CD4-positive, alpha-beta T cell treated with Interleukin-6 for 4 hours (primary cell): ENCODE data around the gene VAC14.
A peak's percentile ranks its signal among the peaks of the same experiment; 100 is the strongest.

ENCODE experiments used
- DNase-seq: peaks from one replicate; pipeline ENCODE4 v3.0.0-alpha.2; 2020; ENCODE audit warnings: mixed read lengths

VAC14 gene

DNA sequence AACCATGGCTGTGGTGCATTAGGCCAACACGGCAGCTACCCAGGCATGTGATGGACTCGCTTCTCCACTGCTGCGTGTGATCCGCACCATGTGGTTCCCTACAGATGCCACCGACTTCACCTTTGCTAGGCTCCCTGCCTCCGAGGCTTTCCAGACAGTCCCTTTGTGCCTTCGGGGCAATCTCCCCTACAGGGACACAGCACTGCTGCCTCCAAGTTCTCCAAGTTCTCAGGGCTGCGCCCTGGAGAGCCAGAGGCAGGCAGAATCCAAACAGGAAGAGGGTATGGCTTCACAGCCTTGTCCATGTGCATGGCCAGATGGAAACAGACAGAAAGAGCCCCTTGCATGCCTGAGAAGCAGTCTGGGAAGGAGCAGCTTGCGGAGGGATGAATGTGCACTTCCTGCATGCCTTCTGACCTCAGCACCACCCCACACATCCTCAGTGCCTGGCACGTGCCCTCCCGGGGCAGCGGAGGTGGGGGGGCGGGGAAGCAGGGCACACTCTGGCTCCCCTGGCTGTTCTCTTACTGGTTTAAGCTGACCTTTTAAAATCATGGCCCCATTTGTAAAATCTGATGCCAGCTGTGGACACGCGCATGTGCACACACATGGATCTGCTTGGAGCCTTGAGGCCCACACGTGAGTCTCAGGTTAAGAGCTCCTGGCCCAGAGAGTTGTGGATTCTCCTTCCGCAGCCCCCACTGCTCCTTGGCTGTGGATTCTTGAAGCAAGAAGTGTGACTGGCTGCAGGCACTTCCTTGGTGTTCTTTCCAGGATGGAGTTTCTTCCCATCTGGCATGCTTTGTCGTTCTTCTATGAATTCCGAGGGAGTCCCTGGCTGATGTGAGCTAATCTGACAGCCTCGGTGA, 59.8 kb downstream of the VAC14 start:
- DNase-seq = peak; percentile 28

DNA sequence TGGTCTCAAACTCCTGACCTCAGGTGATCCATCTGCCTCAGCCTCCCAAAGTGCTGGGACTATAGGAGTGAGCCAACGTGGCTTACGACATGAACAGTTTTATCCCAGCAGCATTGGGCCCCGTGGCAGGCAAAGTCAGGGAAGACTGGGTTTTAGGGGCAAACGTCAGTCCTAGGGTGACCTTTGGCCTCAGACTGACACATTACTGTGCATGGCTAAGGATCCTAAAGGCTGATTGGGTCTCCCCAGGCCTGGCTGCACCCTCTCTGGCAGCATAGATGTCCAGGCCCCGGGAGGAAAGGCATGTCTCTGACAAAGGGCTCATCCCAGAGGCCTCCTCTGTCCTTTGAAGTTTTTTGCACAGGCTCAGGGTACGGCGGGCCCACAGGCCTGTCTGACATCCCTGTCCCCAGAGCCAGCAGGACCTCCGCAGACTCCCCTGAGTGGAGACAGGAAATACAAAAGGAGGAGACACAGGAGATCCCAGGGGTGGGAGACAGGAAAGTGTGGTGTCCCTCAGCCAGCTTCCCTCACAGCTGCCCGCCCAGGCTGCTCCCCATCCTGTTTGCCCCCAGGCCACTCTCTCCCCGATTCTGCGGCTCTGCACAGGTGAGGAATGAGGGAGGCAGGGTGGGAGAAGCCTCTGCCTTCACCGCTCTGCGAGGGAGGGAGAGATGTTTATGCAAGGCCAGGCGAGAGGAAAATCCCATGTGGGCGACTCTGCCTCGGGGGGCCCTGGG, 60.6 kb downstream of the VAC14 start:
- no peak for DNase-seq

DNA sequence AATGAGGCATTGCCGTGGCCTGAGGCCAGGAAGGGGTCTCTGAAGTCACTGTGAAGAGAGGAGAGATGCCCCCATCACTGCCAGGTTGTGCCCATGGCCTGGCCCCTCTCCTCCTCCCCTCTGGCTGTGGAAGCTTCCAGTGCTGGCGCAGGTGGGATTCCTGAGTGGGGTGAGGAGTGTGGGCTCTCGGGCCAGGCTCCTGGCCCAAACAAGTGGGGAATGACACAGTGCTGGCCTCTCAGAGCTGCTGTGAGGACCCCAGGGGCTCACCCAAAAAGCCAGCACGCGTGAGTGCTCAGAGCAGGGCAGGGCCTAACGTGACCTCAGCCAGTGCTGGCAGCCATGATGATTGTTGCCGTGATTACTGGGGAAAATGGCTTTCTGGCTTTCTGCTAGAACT, 61.6 kb downstream of the VAC14 start:
- no peak for DNase-seq

DNA sequence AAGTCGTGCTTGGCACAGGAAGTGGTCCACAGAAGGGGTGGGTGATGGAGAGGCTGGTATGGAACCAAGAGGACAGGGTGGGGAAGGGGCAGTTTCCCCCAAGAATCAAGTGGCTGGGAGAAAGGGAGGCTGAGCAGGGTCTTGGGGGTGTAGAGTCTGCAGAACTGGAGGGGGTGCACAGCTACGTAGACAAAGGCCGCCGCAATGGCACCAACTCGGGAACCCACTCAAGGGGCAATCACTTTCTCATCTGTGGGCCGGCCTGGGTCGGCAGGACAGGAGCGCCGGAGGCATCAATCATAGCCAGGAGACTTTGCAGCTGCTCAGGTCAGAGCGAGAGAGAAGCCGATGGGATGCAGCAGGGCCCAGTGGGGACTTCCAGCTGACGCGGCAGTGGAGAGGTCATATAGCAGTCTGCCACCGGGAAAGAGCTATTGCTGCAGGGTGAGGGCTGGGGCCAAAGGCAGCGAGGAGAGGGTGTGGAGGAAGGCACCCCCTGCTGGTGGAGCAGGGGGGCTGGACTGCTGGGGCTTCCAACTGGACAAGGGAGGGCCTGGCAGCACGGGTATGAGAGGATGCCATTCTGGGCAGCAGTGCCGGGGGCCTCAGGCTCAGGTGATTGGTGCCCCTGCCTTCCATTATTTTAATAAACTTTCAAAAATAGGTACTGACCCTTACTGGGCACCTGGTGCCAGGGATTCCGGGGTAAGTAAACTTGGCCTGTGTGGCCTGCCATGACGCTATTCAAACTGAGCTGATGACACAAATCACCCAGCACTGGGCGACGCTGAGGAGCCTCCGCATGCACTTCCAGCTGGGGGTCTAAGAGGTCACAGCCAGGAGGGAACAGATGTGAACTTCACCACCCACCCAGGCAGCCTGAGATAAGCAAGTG, 62.6 kb downstream of the VAC14 start:
- no peak for DNase-seq

DNA sequence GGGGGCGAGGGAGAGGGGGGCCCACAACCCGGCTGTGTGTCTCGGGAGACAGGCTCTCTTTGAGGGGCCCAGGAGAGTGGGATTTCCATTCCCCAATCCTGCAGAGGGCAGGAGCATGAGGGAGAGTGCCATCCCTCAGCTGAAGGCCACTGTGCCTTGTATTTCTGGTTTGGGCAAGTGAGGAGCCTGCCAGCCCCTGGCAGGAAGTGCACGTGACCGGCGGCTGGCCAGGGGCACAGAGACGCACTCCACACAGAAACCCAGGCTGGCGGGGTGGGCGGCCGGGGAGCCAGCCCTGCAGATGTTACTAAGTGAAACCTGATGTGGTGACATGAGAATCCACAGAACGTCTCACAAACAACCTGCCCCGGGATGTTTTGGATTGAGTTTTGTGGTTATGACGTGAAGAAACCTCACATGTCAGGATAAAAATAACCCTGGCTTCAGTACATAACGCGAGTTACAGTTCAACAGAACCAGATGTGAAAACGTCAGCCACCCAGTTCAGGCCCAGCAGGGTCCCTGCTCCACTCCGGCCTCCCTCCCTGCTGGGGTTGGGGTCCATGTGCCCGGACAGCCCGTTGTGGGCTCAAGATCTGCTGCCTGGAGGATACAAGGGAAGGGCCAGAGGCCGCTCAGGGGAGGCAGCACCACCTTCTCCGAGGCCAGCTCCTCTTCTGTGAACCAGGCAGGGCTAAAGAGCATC, 63.4 kb downstream of the VAC14 start:
- DNase-seq = peak; percentile 53

DNA sequence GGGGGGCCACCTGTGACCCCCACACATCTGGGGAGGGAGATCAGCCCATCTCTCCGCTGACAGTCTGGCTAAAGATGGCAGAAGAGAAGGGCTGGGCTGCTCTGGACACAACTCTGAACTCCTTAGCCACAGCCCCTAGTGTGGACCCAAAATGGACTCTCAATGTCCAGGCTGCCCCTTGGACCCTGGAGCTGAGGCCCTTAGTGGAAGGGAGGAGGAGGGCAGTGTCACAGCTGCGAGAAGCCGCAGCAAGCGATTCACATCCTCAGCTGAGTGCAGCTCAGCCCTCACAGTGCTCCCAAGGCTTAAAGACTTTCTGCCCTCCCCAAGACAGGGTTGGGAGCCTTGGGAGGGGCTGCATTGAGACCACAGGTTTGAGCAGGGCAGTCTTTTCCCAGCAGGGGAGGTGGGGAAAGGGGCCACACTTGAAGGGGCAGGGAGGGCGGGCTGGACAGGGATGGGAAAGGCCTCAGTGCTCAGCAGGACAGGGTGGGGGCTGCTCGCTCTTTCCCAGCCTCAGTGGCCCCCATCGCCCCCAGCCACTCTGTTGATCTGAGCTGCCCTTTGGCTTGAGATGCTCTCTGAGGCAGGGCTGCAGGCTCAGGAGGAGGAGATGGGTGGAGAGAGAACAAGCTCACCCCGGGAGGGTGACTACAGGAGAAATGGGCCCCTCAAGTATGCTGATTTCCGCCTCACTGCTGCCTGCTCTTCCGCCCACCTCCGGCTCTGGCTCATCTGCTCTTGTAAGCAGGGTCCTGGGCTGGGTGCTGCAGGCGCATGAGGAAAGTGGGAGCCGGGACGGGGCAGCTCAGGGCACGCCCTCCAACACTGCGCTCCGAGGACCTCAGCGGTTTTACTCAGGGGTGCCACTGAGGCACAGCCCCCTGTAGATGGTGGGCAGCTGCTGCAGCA, 64.2 kb downstream of the VAC14 start:
- peak; percentile 34 for DNase-seq

DNA sequence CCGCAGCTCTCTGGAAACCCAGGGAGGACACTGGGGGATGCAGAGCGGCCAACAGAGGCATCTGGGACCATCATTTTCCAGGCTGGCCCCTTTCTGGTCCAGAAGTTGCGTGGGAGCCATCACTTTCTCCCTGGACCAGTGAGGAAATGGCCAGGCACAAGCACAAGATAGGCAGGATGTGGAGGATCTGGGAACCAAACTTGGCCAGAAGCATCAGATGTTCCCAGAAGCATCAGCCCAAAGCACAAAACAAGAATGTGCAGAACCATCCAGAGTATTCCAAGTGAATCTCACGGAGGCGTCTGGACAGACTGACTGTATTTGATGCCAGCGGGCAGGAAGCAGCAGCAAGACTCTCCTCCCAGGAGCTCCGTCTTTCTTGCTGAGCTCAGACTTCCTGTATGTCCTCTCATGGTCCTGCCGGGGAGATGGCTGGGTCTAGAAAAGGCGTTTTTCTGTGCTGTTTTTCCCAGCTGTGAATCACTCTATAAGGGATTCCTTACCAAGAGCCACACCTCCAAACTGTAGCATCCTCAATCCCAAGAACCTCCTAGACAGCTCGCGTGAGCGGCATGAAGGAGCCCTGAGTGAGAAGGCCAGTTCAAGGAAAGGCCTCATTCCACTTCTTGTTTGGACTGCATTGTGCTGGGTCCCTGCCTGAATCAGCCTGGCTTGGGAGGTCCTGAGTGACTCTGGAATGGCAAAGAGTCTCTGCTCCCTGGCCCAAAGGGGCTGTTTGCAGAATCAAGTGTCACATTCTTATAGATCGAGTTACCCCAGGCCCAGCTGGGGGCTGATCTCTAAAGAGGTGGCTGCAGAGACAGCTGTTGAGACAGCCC, 65.6 kb downstream of the VAC14 start:
- no peak for DNase-seq

DNA sequence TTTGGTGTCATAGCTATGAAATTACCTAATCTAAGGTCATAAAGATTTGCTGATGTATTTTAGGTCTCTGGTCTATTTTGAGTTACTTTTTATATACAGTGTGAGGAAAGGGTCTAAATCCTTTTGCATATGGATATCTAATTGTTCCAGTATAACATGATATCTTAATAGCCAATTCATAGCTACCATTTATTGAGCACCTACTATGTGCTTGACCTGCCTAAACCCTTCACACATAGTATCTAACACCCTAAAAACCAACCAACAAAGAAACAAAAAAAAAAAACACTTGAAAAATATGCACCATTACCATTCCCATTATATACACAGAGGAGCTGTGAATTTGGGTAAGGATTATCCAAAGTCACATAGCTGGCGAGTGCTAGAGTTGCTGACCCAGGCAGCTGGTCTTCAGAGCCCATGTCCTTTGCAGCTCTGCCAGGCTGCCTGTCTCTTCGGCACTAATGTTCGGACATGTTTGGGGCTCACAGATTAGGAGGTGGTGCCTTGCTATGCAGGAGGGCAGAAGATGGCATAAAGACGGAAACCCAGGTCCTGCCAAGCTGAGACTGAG, 66.3 kb downstream of the VAC14 start:
- DNase-seq = no peak

DNA sequence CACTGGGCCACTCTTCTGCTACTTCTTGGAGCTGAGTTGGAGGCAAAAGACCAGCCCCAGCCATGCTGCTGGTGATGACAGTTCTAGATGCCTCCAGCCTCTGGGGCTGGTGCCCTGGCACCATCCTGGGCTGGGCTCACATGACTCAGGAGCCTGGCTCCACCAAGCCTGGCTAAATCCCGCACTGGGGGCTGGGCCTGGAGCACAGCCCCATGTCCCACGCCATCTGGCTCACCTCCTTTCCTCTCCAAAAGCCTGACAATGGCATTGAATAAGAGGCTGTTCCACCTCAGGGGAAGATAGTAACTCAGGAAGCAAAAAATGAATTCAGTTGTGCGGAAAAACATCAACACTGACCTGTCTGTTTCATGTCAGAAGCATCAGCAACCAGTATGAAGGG, 70.0 kb downstream of the VAC14 start:
- no peak for DNase-seq

DNA sequence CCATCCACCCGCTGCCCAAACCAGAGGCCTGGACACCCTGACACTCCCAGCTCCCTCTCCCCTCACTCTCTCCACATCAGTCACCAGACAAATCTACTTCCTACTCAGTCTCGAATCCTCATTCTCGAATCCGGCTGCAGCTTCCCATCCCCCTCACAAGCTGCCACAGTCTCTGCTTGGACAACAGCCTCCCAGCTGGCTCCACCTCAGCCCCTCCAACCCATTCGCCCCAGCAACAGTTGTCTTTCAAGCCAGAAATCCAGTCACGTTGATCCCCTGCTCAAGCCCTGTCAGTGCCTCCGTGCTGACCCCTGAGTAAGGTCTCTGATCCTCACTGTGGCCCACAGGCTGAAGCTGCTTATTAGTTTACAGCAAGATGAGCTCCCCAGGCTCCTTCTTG, 70.9 kb downstream of the VAC14 start:
- DNase-seq = no peak

DNA sequence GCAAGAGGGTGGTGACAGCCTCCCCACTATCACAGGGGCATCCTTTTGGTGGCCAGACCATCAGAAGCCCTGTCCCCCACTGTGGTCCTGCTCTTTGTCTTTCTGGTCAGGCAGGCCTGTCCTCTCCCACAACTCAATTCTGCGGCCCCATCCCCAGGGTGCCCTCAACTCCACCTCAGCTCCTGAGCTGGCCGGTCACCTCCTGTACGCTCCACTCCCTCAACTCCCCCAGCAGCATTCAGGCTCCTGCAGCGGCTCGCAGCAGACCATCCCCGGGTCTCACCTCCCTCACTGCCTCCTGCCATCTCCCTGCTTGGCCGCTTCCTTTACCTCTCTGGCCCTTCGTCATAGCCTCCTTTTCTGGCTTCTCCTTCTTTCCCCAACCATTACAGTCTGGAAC, 71.7 kb downstream of the VAC14 start:
- no peak for DNase-seq

DNA sequence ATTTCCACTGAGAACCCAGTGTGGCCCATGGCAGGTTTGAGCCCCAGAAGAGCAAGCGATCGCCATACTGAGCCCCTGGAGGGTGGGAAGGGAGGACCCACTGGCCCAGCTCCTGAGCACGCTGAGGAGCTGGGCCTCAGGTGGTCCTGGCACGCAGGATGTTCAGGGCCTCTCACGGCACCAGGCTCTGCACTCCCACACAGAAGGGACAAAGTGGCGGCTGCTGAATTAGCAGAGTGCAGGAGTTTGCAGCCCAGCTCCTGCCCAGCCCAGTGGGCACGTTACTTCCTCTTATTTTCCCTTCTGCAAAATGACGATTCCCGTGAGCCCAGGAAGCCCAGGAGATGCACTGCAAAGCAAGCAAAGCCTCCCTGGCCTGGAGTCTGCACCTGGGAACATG, 72.8 kb downstream of the VAC14 start:
- no peak for DNase-seq

DNA sequence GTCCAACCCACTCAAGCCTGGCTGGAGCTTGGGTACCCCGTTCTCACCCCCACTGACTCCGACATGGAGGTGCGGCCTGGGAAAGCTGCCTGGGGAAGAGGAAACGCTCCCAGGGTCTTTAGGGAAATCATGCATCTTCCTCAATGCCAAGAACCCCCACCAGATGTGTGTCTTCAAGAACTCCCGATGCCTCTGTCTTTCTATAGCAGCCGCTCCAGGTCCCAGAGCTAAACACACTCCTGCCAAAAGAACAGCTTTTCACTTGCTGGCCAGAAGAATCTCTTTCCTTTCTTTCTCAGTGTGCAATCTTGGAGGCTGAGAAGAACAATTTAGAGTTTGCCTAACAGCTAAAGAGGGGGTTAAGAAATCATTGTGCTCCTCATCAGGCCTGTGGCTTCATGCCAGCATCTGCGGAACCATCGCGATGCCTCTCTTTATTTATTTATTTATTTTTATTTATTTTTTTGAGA, 74.0 kb downstream of the VAC14 start:
- DNase-seq = no peak

DNA sequence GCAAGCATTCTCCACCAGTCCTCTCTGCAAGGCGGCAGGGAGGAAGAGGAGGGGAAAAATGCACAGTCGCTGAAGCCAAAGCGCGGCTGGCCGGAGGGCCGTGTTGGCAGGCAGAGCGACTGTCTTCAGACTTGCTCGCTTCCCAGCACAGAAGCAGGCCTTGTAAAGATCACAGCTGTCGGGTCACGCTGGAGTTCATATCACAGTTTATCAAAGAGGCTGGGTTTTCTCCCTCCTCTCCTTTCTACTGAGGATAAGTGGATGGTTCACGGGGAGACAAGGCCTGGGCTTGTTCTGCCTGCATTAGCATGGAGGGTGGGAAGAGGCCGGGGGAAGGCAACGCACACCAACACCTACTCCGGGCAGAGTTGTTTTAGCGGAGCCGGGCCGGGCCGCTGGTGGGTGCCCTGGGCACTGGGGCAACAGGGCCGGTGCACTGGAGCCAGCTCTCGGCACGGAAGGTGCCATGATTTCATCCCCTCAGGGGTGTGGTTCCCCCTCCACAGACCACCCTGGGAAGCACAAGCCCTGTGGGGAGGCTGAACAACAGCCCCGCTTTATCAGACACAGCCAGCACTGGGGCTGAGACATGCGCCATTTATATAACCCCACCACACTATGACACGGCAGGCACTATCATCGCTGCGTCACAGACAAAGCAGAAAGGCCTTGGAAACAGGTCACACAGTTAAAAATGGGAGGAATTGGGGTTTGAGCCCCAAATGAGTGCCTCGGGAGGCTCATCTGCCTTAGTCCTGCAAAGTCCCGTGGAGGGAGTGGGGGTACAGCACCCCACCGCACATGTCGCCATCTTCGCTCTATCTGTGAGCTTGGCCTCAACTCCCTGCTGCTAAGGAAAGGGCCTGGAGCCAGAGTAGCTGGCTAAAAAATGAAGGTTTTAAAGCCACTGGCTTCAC, 74.8 kb downstream of the VAC14 start:
- no peak for DNase-seq

DNA sequence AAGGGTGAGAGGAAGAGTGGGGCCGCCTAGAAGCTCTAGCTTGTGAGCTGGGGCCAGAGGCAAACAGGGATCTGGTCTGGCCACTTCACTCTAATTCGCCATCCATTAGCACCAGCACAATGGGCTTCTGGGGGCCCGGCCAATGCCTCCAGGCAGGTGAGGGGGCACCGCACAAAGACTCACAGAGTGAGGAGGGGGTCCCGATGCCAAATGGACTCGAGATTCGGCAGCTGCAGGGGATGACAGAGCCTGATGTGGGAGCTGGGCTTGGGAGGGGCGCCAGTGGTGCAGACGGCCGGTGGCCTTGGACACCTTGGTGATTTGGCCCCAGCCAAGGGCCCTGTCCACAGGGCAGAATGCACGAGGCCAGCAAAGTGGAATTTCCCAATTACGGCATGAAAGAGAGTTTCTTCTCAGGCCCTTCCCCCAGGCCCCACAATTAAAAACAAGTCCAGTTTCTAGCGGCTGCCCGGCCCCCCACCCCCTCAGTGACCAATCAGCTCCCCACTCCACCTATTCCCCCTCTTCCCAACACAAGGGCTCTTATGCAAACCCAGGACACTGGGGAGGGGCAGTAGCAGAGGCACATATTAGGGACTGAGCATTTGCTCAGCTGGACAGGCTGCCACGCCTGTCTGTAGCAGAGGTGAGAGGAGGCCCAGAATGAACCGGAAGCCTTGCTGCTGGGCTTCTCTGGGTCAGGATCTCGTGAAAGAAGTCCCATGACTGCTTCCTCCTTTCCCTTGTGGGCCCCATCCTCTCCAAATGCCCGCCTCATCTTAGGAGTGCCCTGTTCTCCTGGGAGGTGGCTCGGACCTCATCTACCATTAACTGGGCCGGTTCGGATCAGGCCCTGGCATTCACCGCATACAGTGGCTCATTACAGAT, 75.7 kb downstream of the VAC14 start:
- DNase-seq = no peak

DNA sequence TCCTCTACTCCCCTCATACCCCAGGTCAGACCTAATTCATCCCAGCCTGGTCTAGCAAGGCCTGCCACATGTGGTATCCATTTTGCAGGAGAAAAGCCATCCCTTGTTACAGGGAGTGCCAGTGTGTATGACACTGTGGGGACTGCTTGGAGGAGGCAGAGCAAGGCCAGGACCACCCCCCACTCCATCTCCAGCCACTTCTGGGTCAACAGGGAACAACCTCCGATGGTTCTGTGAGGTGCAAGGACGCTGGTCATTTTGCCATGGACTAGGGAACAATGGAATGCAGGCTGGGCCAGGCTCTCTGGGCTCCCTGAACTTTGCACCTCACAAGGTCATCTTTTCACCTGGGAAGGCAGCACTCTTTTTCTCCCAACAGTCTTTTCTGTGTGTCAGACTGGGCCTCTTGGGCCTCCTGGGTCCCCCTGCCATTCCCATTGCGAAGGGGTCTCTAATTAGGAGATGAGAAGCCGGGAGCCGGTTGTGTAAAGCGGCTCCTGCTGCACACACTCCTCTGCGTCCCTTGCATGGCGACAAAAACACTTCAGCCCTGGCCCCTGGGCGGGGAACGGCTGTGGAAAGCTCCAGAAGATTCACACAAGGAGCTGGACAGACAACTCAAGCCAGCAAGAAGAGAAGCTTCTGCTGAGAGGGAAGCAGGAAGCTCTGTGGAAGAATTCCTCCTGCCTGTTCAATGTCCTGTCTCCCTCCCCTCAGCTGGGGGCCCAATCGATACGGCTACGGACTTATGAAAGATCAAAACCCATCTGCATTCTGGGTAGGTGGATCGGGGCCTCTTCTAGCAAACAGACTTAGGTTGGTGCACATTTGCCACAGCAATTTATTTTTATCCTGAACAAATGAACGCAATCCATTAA, 76.6 kb downstream of the VAC14 start:
- no peak for DNase-seq

DNA sequence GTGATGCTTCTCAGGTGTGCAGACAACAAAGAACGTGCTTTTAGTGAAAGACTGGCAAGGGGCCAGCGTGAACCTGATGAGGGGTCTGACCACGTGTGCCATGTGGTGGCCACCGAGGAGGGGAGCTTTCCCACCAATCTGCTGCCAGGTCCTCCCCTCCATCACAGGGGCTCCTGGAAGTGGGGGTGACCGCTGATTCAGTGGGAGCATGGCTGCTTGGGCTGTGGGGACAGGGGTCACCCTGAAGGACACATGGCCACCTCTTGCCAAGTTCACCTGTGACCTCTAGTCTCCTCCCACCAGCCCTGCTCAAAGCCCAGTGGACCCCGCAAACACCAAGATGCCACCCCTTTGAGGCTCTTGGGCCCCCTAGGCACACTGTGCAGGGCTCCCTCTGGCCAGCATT, 77.2 kb downstream of the VAC14 start:
- DNase-seq = no peak
